Endothelial cell of umbilical vein (primary cell): ENCODE measurements around the gene ADARB2. TPM values are rescaled to one million over a fixed set of nuclear protein-coding genes. Genes with fewer than 3 reads are reported as not detected.

Experiments
- BruUV-seq: library from RNA; stranded (reverse); fragments of 400-500 nt; replicated peaks from 2 replicates; lab custom pipeline; 2021; lab: Mats Ljungman, UMichigan
- CTCF ChIA-PET: fragments of 300-600, 350-600 bp; sonication (Branson Sonifier 250); formaldehyde crosslinking; loops from one replicate; lab custom pipeline; 2021; ENCODE audit warnings: antibody characterized with exemption, inconsistent platforms; lab: Charles Lee
- POLR2A ChIA-PET: fragments of 300-600, 350-600 bp; sonication (Branson Sonifier 250); formaldehyde crosslinking; loops from one replicate; lab custom pipeline; 2021; ENCODE audit warnings: antibody characterized with exemption, inconsistent platforms; lab: Charles Lee
- DNase-seq: peaks from one replicate; pipeline ENCODE4 v3.0.0-alpha.2; 2011; ENCODE audit warnings: low read depth, low spot score
- FAIRE-seq: peaks from 2 replicates; lab custom pipeline; 2011; peaks lifted over from hg19 to GRCh38; lab: Jason Lieb, UNC
- H2AFZ ChIP-seq: 2 replicates; pipeline ENCODE4 v1.6.0; 2012; ENCODE audit warnings: low read depth, low read length, control low read depth, inconsistent platforms
- H3K27ac ChIP-seq: 2 replicates; pipeline ENCODE4 v1.5.1; 2011; ENCODE audit warnings: low read depth, mild to moderate bottlenecking, control low read depth, low read length, moderate library complexity; ENCODE audit not compliant: insufficient read depth
- H3K27me3 ChIP-seq, 2 experiments: 2 replicates each; pipeline versions ENCODE4 v1.6.0 to v1.6.1; 2011; ENCODE audit warnings: low read length in 2 of 2, mixed read lengths in 1 of 2; ENCODE audit not compliant: control insufficient read depth in 2 of 2, insufficient read depth in 2 of 2
- H3K36me3 ChIP-seq, 2 experiments: 2 replicates in 1 of 2; 3 replicates in 1 of 2; pipeline ENCODE4 v1.5.1; 2011; ENCODE audit warnings: low read length in 2 of 2, mild to moderate bottlenecking in 1 of 2, moderate library complexity in 1 of 2; ENCODE audit not compliant: control insufficient read depth in 2 of 2, insufficient read depth in 2 of 2; ENCODE audit errors: extremely low read depth in 1 of 2
- H3K4me1 ChIP-seq: 3 replicates; pipeline ENCODE4 v1.5.1; 2011; ENCODE audit warnings: mild to moderate bottlenecking, low read length; ENCODE audit not compliant: control insufficient read depth, insufficient read depth; ENCODE audit errors: extremely low read depth
- H3K4me2 ChIP-seq: 2 replicates; pipeline ENCODE4 v1.6.1; 2011; ENCODE audit warnings: low read length, control low read depth, mixed read lengths; ENCODE audit not compliant: insufficient read depth
- H3K4me3 ChIP-seq, 3 experiments: fragments of 200-600 bp in 1 of 3; sonication (generic), shearing (Covaris generic) in 1 of 3; replicated peaks in 1 of 3; 2 replicates each; pipeline ENCODE4 v1.5.1; 2011 to 2016; ENCODE audit warnings: control low read depth in 3 of 3, low read length in 3 of 3, mild to moderate bottlenecking in 2 of 3, inconsistent platforms in 1 of 3, low read depth in 1 of 3, moderate library complexity in 1 of 3; ENCODE audit not compliant: insufficient read depth in 1 of 3
- H3K79me2 ChIP-seq: 2 replicates; pipeline ENCODE4 v1.6.0; 2012; ENCODE audit warnings: low read length, inconsistent platforms; ENCODE audit not compliant: control insufficient read depth, insufficient read depth
- H3K9ac ChIP-seq: replicated peaks from 2 replicates; pipeline ENCODE3; 2011; ENCODE audit warnings: low read length, control low read depth; ENCODE audit not compliant: insufficient read depth; ENCODE audit errors: extremely low read depth
- H3K9me1 ChIP-seq: replicated peaks from 3 replicates; pipeline ENCODE4 v1.6.0; 2011; ENCODE audit warnings: mild to moderate bottlenecking, low read length; ENCODE audit not compliant: control insufficient read depth, insufficient read depth; ENCODE audit errors: extremely low read depth
- H3K9me3 ChIP-seq: replicated peaks from 2 replicates; pipeline ENCODE4 v1.5.1; 2012; ENCODE audit warnings: low read length, inconsistent platforms; ENCODE audit not compliant: control insufficient read depth, insufficient read depth
- H4K20me1 ChIP-seq: replicated peaks from 2 replicates; pipeline ENCODE3; 2011; ENCODE audit warnings: mild to moderate bottlenecking, low read length; ENCODE audit not compliant: control insufficient read depth, insufficient read depth; ENCODE audit errors: extremely low read depth
- EZH2 ChIP-seq: IDR thresholded peaks from 2 replicates; pipeline ENCODE4 v1.6.1; 2012; ENCODE audit warnings: borderline replicate concordance, low read depth, mild to moderate bottlenecking, moderate library complexity, low read length, inconsistent platforms; ENCODE audit not compliant: severe bottlenecking
- FOS ChIP-seq: IDR thresholded peaks from 2 replicates; pipeline ENCODE4 v1.6.1; 2011; ENCODE audit warnings: mild to moderate bottlenecking, low read length, moderate library complexity, borderline replicate concordance; ENCODE audit not compliant: insufficient read depth
- GATA2 ChIP-seq: IDR thresholded peaks from 2 replicates; pipeline ENCODE4 v1.7.0; 2011; ENCODE audit warnings: low read depth, mild to moderate bottlenecking, moderate library complexity, mixed read lengths, low read length; ENCODE audit not compliant: insufficient read length, insufficient read depth
- JUN ChIP-seq: IDR thresholded peaks from 2 replicates; pipeline ENCODE4 v1.6.1; 2011; ENCODE audit warnings: borderline replicate concordance, low read depth; ENCODE audit not compliant: insufficient read length, insufficient read depth
- MYC ChIP-seq: IDR thresholded peaks from one replicate; pipeline ENCODE4 v1.6.1; 2011; ENCODE audit warnings: mild to moderate bottlenecking, low read depth, low read length
- POLR2A ChIP-seq: IDR thresholded peaks from 2 replicates; pipeline ENCODE4 v1.6.1; 2012; ENCODE audit warnings: low read depth, mild to moderate bottlenecking, control low read depth, low read length
- POLR2AphosphoS5 ChIP-seq: IDR thresholded peaks from 2 replicates; pipeline ENCODE4 v1.6.1; 2012; ENCODE audit warnings: low read depth, mild to moderate bottlenecking, control low read depth, low read length, moderate library complexity; ENCODE audit not compliant: insufficient read depth
- dilution Hi-C: fragments of 300-500 bp; cut with MboI; formaldehyde crosslinking; loops from one replicate; pipeline ENCODE4 v1.15.0; 2019; ENCODE audit warnings: low sequenced_read_pairs; ENCODE audit not compliant: extremely low pct_ligation_motif_present
- intact Hi-C: fragments of 100-400 bp; cut with micrococcal nuclease; formaldehyde crosslinking; loops from one replicate; pipeline ENCODE4 v1.10.0; 2022
- polyA plus RNA-seq, 4 experiments: library from polyadenylated mRNA; depleted of rRNA in 3 of 4; stranded (reverse) in 3 of 4; unstranded in 1 of 4; fragments of >200 nt; gene quantifications; 2 replicates each; pipeline versions ENCODE4 v1.2.1 to v1.2.3, GENCODE V29; 2011 to 2012; ENCODE audit warnings: missing spikeins in 1 of 4
- total RNA-seq: library from RNA; stranded (reverse); gene quantifications from 2 replicates; pipeline ENCODE4 v1.2.3, GENCODE V29; 2021
- TF ChIP-seq, protein P1 (sequence below): IDR thresholded peaks from 2 replicates; pipeline ENCODE4 v1.6.1; 2011; ENCODE audit not compliant: insufficient read depth, insufficient read length
- TF ChIP-seq, protein P2 (sequence below), 2 donors: IDR thresholded peaks; 1 replicate in 1 of 2; 2 replicates in 1 of 2; pipeline ENCODE4 v1.5.1; 2011; ENCODE audit warnings: low read length in 2 of 2, mild to moderate bottlenecking in 2 of 2, moderate library complexity in 2 of 2, control low read depth in 1 of 2, inconsistent platforms in 1 of 2, low read depth in 1 of 2; ENCODE audit not compliant: insufficient read depth in 1 of 2; ENCODE audit errors: extremely low read depth in 1 of 2

ADARB2 gene
- total and polyA plus RNA-seq, 2 donors (not counting 3 experiments of a cell fraction or from before 2014, with no cell fraction given) = not detected

DNA sequence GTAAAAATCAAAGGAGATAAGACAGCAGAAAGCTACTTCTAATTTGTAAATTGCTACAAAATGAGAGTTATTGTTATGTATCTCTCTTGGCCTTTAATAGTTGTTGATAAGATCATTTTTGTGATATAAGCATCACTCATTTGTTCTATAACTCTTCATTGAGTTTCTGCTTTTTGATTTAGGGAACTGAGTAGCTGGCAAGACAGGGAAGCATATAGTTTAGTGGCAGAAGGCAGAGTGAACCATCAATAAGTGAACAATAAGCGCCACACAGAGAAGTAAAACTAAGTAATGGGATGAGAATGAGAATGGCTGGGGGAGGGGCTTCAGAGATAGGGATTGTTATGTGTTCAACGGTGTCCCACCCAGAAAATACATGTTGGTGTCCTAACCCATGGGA lies 245.4 kb downstream of the ADARB2 start:
- no peaks in the 10 kb centered on the region for H3K9me1 ChIP-seq
- no peaks in the 10 kb centered on the region for H4K20me1 ChIP-seq
- no peaks in the 10 kb centered on the region for H3K79me2 ChIP-seq
- H3K4me1 ChIP-seq = no peaks in the 10 kb centered on the region
- no peak overlapping the region for H3K27ac ChIP-seq
- no peak overlapping the region for H3K9ac ChIP-seq
- peaks cover 7% of the 10 kb centered on the region for H3K9me3 ChIP-seq
- ChIA-PET POLR2A (no interaction called here), CTCF (no interaction called here)
- H3K27me3 ChIP-seq = no peaks in the 10 kb centered on the region
- FAIRE-seq = no peak
- intact Hi-C loops = no loop called here
- dilution Hi-C loops = no loop called here
- no TSS peak for BruUV-seq
- no peak overlapping the region for H2AFZ ChIP-seq
- DNase-seq = no peak
- TF ChIP-seq POLR2AphosphoS5 = no peak
- no peak for TF ChIP-seq GATA2
- no peak for TF ChIP-seq FOS
- TF ChIP-seq JUN = no peak
- TF ChIP-seq POLR2A = no peak
- no peak for TF ChIP-seq EZH2
- TF ChIP-seq, protein P1, sequence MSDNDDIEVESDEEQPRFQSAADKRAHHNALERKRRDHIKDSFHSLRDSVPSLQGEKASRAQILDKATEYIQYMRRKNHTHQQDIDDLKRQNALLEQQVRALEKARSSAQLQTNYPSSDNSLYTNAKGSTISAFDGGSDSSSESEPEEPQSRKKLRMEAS = no peak
- TF ChIP-seq, protein P2, sequence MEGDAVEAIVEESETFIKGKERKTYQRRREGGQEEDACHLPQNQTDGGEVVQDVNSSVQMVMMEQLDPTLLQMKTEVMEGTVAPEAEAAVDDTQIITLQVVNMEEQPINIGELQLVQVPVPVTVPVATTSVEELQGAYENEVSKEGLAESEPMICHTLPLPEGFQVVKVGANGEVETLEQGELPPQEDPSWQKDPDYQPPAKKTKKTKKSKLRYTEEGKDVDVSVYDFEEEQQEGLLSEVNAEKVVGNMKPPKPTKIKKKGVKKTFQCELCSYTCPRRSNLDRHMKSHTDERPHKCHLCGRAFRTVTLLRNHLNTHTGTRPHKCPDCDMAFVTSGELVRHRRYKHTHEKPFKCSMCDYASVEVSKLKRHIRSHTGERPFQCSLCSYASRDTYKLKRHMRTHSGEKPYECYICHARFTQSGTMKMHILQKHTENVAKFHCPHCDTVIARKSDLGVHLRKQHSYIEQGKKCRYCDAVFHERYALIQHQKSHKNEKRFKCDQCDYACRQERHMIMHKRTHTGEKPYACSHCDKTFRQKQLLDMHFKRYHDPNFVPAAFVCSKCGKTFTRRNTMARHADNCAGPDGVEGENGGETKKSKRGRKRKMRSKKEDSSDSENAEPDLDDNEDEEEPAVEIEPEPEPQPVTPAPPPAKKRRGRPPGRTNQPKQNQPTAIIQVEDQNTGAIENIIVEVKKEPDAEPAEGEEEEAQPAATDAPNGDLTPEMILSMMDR (IDR thresholded peaks at IDR 0.05; ENCODE audit: extremely low read depth in 1 of 2, insufficient read depth in 1 of 2, low read depth in 1 of 2, low read length in 2 of 2) = no peak
- no peak for TF ChIP-seq MYC
- H3K36me3 ChIP-seq = no peaks in the 10 kb centered on the region
- no peak overlapping the region for H3K4me3 ChIP-seq
- H3K4me2 ChIP-seq = no peak overlapping the region
